Measurements from ENCODE around the gene ACADS.

GRCh38 chr12:120725151-120725658 is 421 bp upstream of the ACADS start:
- TF ChIP-seq POLR2A (IDR thresholded peaks at IDR 0.05) (no peak), CTCF (IDR thresholded peaks at IDR 0.05) (no peak), POLR2AphosphoS5 (IDR thresholded peaks at IDR 0.05) (no peak), EP300 (IDR thresholded peaks at IDR 0.05) (no peak)

Data from upper lobe of left lung (tissue), 4 donors.